GM19467 (cell line): Measurements from ENCODE around the gene IFTAP.
"Not testable (repeated sequence)": the region's sequence is repeated elsewhere in the genome, so short reads cannot be mapped to it uniquely, and the experiment has no call there.

Experiments used
- ATAC-seq: cut with Tn5 transposase; IDR thresholded peaks from one replicate; pipeline ENCODE4 v1.9.1; 2021; ENCODE audit warnings: mild to moderate bottlenecking, moderate library complexity; ENCODE audit not compliant: unreplicated experiment

Gene IFTAP

GRCh38 chr11:36635066-36635862, 41.0 kb downstream of the IFTAP start:
- ATAC-seq, result no peak

GRCh38 chr11:36638556-36638955, 44.3 kb downstream of the IFTAP start:
- ATAC-seq, result no peak

- no peak for ATAC-seq
Observed at GRCh38 chr11:36657610-36658267, 63.4 kb downstream of the IFTAP start.

DNA sequence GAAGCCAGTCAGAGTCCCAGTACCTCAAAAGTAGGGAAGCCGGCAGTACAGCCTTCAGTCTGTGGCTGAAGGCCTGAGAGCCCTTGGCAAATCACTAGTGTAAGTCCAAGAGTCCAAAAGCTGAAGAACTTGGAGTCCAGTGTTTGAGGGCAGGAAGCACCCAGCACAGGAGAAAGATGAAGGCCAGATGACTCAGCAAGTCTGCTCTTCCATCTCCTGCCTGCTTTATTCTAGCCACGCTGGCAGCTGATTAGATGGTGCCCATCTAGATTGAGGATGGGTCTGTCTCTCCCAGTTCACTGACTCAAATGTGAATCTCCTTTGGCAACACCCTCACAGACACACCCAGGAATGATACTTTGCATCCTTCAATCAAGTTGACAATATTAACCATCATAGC, 67.1 kb downstream of the IFTAP start:
- ATAC-seq, result not testable (repeated sequence)

GRCh38 chr11:36672815-36673450, 78.6 kb downstream of the IFTAP start:
- ATAC-seq, result no peak

GRCh38 chr11:36679547-36679946, 85.2 kb downstream of the IFTAP start:
- ATAC-seq, result not testable (repeated sequence)

DNA sequence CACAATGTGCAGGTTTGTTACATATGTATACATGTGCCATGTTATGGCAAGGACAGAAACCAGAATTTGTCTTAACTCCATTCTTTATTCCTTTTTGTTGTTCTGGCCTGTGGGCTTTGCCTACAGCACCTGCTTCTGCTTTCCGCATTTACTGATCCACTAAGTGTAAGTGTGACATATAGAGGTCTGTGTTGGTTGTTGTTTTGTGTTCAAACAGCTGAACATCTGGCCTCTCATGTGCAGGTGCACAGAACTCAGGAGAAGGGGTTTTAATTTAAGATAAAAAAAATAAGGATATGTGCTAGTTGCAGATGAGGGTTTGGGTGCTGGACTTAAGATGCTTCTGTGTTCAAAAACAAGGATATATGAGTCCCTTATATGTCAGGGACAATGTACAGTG, 89.5 kb downstream of the IFTAP start:
- no peak for ATAC-seq

DNA sequence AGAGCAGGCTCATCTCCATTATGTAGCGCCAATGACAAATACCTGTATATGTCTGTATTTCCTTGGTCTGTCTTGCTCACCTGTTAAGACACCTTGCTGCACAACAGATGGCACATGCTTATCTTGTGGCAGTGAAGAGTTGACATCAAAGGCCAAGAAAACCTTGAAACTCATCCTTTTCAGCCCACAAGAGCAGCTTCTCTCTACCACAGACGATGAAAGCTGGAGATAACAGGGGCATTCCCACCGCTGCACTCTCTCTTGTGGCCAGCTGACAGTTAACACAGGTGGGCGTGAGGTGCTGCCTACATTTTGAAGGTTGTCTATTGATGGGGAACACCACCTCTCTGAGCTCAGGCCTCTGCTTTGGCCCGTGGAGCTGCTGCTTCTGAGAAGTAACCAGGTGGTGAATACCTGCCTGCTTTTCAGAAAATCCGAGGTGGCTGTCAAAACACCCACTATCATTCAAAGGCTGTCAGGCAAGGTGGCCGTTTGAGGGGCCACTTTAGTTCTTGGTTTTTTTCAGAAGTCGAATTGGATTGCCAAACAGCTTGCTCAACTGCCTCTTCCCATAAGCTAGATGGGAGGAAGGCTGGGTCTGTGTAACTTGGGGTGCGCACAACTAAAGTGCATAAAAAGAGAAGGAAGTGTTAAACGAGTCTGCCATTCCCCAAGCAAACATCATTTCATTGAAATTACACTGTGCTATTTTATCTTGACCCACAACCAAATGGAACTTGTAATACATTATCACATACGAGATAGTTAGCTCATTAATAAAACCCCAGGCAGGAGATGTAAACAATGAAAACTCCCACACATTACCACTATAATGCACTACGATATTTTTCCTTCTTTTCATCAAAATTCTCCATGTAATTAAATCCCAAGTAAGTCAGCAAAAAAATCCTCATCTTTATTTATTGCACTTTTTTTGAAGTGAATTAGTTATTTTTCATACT, 90.8 kb downstream of the IFTAP start:
- no peak for ATAC-seq

GRCh38 chr11:36688132-36688531, 93.8 kb downstream of the IFTAP start:
- no peak for ATAC-seq

GRCh38 chr11:36688571-36689291, 94.4 kb downstream of the IFTAP start:
- ATAC-seq, result no peak

DNA sequence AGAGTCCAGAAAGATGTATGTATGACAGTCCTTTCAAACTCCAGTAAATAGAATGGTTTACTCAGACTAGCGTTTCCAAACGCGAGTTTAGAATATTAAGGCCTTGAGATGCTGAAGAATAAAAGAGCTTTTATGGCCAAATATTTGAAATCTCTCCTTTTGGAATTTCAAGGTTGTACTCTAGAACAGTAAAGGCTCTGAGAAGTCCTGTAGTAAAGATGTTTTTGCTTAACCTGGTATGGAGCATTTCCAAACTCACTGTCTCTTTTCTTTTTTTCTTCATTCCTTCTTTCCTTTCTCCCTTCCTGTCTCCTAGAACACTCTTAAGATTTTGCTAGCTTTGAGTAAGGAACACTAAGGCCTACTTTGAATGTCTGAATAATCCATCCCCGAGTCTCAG, 95.1 kb downstream of the IFTAP start:
- ATAC-seq, result no peak

DNA sequence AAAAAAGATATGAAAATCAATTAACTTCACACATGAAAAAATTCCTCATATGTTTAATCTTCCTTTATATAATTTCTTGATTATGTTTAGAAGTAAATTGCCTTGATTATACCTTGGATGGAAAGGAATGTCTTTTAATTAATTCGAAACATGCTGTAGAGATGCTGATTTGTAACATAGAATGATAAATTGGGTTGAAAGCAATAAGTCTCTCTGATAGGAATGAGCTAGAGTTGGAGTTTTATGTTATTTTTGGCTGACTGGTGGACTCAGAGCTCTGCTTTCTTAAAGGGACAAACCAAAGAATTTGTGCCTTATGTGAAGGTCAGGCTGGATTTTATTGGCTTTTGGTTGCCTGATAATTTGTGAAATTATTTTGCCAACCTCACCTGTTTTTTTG, 98.4 kb downstream of the IFTAP start:
- ATAC-seq, result no peak

DNA sequence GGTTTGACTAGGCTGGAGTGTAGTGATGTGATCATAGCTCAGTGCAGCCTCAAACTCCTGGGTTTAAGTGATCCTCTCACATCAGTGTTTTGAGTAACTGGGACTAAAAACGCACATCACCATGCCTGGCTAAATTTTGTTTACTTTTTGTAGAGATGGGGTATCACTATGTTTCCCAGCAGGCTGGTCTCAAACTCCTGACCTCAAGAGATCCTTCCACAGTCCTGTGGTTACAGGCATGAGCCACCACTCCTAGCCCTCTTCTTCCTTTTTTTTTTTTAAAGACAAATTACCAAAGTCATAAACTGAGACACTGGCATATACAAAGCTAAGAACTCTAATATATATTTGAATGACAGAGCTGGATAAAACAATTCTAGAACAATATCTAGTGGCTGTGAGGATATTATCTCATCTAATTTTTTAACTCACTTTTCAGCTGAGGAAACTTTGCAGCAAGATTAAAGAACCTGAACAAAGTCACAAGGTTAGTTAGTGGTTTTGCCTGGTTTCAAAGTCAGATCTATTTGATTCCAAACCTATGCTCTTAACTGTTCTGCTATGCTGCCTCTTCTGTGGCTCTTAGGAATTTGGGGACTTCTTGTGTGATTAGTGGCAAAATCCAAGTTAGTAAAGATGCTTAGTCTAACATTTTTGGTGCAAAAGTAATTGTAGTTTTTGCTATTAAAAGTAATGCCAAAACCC, 99.0 kb downstream of the IFTAP start:
- no peak for ATAC-seq

- ATAC-seq, result no peak
Observed at GRCh38 chr11:36695111-36695510, 100.8 kb downstream of the IFTAP start.

DNA sequence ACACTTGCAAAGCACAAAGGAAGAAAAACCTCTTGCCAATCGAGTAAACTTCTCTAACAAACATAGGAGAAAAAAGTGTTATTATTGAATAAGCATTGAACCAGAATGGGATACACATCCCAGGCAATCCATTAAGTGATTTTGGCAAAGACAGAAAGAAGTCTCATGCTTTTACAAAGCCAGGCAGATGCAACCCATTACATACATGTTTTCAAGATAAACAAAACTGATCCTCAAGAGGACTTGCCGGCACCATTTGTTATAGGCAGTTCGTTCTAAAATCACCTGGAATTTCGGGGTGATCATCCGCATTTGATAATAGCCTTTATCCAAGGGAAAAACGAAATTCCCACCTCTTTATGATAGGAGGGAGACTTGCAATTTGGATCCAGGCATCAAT, 101.3 kb downstream of the IFTAP start:
- ATAC-seq, result no peak

DNA sequence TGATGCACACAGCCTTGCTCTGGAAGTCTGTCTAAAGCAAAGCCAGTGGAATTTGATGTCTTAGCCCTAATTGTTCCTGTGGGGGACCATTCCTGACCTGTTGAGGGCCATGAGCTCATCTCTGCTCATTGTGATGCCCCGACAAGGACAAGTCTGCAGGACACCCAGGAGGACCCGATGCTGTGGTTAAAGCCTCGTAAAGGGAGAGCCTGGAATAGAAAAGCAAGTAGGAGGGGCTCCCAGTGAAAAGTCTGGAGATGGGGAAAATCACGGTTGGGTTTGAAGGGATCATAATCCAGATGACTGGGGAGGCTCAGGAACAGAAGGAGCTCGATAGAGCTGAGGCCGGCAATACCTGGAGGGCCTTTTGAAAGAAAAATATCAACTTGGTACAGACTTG, 102.2 kb downstream of the IFTAP start:
- ATAC-seq, result no peak

GRCh38 chr11:36699271-36699670, 105.0 kb downstream of the IFTAP start:
- ATAC-seq, result no peak

- no peak for ATAC-seq
Observed at GRCh38 chr11:36700246-36700645, 105.9 kb downstream of the IFTAP start.

DNA sequence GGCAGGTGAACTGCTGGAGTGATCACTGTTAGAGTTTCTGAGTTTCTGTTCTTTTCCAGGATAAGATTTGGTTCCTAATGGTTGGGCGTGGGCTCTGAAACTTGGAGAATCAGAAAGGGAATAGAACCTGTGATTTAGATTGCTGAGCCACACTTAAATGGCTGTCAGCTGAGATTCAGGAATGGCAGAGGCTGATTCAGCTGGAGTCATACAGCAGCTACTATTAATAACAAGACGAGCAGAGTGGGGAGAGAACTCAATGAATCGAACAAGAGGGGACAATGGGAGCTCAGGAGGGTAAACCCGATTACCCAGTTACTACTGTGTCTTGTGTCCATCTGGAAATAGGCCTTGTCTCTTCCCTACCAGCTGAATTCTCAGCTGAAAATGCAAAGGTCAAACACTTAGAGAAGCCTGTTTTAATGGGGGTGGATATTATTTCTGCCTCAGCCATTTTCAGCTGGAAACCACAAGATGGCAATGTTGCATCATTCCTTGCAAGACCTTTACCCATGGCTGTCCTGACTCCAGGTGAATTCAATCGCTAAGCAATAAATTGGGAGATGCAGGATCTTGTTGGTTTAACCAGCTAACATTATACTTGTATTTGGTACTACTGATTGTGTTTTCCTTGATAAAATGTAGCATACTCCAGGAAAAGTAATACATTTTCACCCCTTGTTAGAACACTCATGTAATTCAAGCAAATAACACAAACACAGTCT, 108.2 kb downstream of the IFTAP start:
- ATAC-seq, result no peak
